ENCODE results near the gene RLN1. TPM values are rescaled to one million over a fixed set of nuclear protein-coding genes. Genes with fewer than 3 reads are reported as not detected.

The RLN1 gene
- total RNA-seq, 1 donor from 2014 or later, result not detected

DNA sequence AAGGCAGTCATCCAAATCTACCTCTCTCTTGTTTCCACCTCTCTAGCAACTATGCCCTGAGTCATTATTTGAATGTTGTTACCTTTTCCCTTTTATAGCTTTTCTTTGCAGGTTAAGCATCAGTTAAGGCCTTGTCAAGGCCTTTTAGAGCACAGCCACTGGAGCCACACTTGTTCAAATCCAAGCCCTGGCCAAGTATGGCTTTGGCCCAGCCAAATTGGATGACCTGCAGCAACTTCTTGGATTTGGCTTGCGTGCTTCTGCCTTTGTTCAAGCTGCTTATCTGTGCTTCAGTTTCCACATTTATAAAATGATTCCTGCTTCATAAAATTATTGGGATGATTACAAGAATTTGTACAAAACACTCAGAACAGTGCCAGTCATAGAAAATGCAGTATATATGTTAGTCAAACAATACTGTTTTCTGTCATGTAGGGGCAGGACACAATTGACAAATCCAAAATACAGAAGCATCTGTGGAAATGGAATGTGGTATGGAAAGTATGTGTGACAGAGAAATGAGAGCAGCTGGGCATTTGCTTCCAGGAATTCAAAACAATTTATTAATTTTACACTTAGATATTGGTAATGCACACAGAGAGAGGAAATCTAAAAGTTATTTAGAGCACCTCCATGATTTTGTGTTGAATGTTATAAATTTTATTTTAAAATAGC is 17.9 kb upstream of the RLN1 start:
- DNase-seq, result no peak
- Histone ChIP-seq H3K4me1 (no peaks in the 10 kb centered on the region), H3K27me3 (no peaks in the 10 kb centered on the region), H3K9me3 (no peaks in the 10 kb centered on the region), H3K36me3 (no peaks in the 10 kb centered on the region), H3K4me3 (no peak overlapping the region), H3K27ac (no peak overlapping the region)
- TF ChIP-seq, protein P1, sequence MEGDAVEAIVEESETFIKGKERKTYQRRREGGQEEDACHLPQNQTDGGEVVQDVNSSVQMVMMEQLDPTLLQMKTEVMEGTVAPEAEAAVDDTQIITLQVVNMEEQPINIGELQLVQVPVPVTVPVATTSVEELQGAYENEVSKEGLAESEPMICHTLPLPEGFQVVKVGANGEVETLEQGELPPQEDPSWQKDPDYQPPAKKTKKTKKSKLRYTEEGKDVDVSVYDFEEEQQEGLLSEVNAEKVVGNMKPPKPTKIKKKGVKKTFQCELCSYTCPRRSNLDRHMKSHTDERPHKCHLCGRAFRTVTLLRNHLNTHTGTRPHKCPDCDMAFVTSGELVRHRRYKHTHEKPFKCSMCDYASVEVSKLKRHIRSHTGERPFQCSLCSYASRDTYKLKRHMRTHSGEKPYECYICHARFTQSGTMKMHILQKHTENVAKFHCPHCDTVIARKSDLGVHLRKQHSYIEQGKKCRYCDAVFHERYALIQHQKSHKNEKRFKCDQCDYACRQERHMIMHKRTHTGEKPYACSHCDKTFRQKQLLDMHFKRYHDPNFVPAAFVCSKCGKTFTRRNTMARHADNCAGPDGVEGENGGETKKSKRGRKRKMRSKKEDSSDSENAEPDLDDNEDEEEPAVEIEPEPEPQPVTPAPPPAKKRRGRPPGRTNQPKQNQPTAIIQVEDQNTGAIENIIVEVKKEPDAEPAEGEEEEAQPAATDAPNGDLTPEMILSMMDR (IDR thresholded peaks at IDR 0.05), result no peak
- intact Hi-C loops (cut with DNase I), result no loop called here
- no peak for ATAC-seq

DNA sequence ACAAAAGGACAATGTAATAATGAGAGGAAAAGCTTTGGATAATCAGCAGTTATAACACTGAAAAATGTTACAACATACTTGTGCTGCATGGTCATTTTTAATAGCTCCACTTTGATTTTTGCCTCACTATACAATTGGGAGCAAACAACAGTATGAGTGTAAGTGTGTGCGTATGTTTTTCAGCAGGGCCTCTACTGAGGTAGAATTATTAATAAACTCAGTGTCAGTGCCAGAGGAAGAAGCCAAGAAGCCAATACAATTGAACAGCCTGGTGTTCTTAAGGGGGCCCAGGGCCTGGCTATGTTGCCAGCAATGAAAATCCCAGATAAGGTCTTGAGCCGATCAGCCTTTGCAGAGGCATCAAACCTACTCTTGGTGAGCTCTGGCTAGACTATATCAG is 16.1 kb upstream of the RLN1 start:
- H3K4me3 ChIP-seq, result no peak overlapping the region
- DNase-seq (no peak), ATAC-seq (no peak)
- TF ChIP-seq, protein P1 (IDR thresholded peaks at IDR 0.05), result no peak
- H3K27me3 ChIP-seq, result no peaks in the 10 kb centered on the region
- no peaks in the 10 kb centered on the region for H3K9me3 ChIP-seq
- H3K4me1 ChIP-seq, result no peaks in the 10 kb centered on the region
- intact Hi-C loops (cut with DNase I), result no loop called here
- no peaks in the 10 kb centered on the region for H3K36me3 ChIP-seq
- no peak overlapping the region for H3K27ac ChIP-seq

DNA sequence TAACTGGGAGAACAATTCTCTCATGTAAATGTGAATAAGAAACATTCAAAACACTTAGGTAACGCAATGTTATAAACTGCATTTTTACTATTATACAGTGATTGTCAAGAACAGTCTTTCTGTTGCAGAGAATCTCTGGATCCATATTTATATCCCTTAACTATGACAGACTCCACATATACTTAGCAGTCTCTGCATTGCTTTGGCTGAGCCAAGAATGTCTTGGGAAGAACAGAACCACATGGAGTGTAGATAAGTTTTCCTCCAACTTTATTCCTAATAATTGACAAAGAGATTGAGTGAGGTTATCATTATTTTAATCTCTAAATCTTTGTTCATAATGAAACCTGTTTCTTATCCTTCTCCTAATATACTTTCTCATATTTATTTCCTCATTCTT is 15.6 kb upstream of the RLN1 start:
- Histone ChIP-seq H3K4me1 (no peaks in the 10 kb centered on the region), H3K27ac (no peak overlapping the region), H3K27me3 (no peaks in the 10 kb centered on the region), H3K36me3 (no peaks in the 10 kb centered on the region), H3K9me3 (no peaks in the 10 kb centered on the region), H3K4me3 (no peak overlapping the region)
- TF ChIP-seq, protein P1 (IDR thresholded peaks at IDR 0.05), result no peak
- ATAC-seq, result no peak
- intact Hi-C loops (cut with DNase I), result no loop called here
- no peak for DNase-seq

DNA sequence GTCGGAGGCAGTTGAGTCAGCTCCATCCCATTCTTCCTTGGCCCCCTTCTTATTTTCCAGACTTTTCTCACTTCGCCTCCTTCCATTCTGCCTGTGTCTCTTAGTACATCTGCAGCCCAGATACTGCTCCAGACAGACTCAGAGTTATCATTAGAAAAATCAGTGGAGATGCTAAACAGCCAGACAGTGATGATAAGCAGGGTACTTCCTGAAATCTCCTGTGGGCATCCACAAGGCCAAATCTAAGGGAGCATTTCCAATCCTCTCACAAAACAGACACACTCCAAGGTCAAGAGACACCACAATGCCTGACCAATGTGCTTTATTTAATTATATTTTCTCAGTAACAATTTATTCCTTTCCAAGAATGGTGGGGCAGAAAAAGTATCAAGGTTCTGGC is 14.5 kb upstream of the RLN1 start:
- DNase-seq, result no peak
- H3K4me1 ChIP-seq, result no peaks in the 10 kb centered on the region
- intact Hi-C loops (cut with DNase I), result no loop called here
- H3K27me3 ChIP-seq, result no peaks in the 10 kb centered on the region
- no peak overlapping the region for H3K4me3 ChIP-seq
- ATAC-seq, result no peak
- no peak overlapping the region for H3K27ac ChIP-seq
- H3K9me3 ChIP-seq, result no peaks in the 10 kb centered on the region
- TF ChIP-seq, protein P1 (IDR thresholded peaks at IDR 0.05), result no peak
- no peaks in the 10 kb centered on the region for H3K36me3 ChIP-seq

DNA sequence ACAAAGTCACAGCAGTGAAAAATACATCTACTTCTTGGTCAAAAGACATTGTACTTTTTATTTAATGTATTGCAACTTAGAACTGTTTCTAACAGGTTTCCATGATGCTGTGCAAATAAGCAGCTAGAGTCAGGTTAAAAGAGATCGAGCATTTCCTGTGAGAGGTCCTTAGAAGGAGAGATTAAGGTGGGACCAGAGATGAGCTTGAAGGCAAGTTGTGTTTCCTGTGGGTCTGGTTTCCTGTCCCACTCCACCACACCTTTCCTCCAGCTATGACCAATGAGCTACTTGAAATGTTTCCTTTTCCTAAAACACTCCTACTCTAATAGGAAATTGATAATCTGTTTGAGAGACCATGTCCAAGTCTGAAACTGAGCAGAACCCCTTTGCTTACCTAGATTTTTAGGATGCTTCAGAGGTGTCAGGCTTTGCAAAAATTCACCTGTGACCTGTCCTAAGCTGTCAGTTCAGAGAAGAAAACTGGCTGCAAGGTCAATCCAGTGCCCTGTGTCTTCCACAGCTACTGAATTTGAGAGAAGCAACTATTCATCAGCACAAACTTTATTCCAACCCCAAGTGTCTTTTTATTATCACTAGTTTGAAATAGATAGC is 13.1 kb upstream of the RLN1 start:
- intact Hi-C loops (cut with DNase I), result no loop called here
- Histone ChIP-seq H3K4me3 (no peak overlapping the region), H3K9me3 (no peaks in the 10 kb centered on the region), H3K27me3 (no peaks in the 10 kb centered on the region), H3K27ac (no peak overlapping the region), H3K36me3 (no peaks in the 10 kb centered on the region), H3K4me1 (no peaks in the 10 kb centered on the region)
- ATAC-seq (no peak), DNase-seq (no peak)
- TF ChIP-seq, protein P1 (IDR thresholded peaks at IDR 0.05), result no peak
